Measurements from ENCODE around the gene JADE2. TPM values are rescaled to one million over a fixed set of nuclear protein-coding genes. Genes with fewer than 3 reads are reported as not detected.

The JADE2 gene
- total RNA-seq, 1 donor from 2014 or later = 30.3 TPM

GRCh38 chr5:134543820-134544614 lies 18.5 kb downstream of the JADE2 start:
- Histone ChIP-seq H3K4me3 (ENCODE audit: insufficient read depth, low read depth, low read length) (no peak overlapping the region), H3K27me3 (ENCODE audit: insufficient read depth, low read length) (no peaks in the 10 kb centered on the region), H4K20me1 (ENCODE audit: insufficient read depth, low read length) (peaks cover 4% of the 10 kb centered on the region), H3K27ac (ENCODE audit: low read depth, low read length) (no peak overlapping the region), H3K4me1 (ENCODE audit: insufficient read depth, low read length) (peaks cover 11% of the 10 kb centered on the region), H3K9me3 (ENCODE audit: insufficient read depth, low read depth, low read length) (no peaks in the 10 kb centered on the region), H3K9ac (ENCODE audit: low read length) (no peak overlapping the region), H3K36me3 (ENCODE audit: insufficient read depth, low read length) (no peaks in the 10 kb centered on the region), H3K4me2 (ENCODE audit: low read length) (no peak overlapping the region), H2AFZ (ENCODE audit: low read depth, low read length) (no peak overlapping the region), H3K79me2 (ENCODE audit: insufficient read depth, low read length) (no peaks in the 10 kb centered on the region)
- Mint-ChIP-seq H3K27me3 (ENCODE audit: low read depth, unreplicated experiment) (no peaks in the 10 kb centered on the region), H3K4me3 (ENCODE audit: unreplicated experiment) (no peak overlapping the region), H3K36me3 (ENCODE audit: low read depth, unreplicated experiment) (peaks cover 9% of the 10 kb centered on the region), H3K27ac (ENCODE audit: unreplicated experiment) (no peak overlapping the region), H3K9me3 (ENCODE audit: unreplicated experiment) (no peaks in the 10 kb centered on the region), H3K4me1 (ENCODE audit: low read depth, unreplicated experiment) (peaks cover 2% of the 10 kb centered on the region)
- FAIRE-seq (no peak), DNase-seq (ENCODE audit: low read depth) (no peak)
- TF ChIP-seq EZH2 (IDR thresholded peaks at IDR 0.05; ENCODE audit: insufficient read depth, low read length) (no peak), CTCF (IDR thresholded peaks at IDR 0.05; ENCODE audit: insufficient read depth, low read depth, low read length) (no peak)

GRCh38 chr5:134545070-134545868 lies 19.8 kb downstream of the JADE2 start:
- no peaks in the 10 kb centered on the region for H3K27me3 Mint-ChIP-seq (ENCODE audit: low read depth, unreplicated experiment)
- Histone ChIP-seq H3K4me2 (ENCODE audit: low read length) (no peak overlapping the region), H4K20me1 (ENCODE audit: insufficient read depth, low read length) (peaks cover 4% of the 10 kb centered on the region), H2AFZ (ENCODE audit: low read depth, low read length) (no peak overlapping the region), H3K9ac (ENCODE audit: low read length) (no peak overlapping the region), H3K9me3 (ENCODE audit: insufficient read depth, low read depth, low read length) (no peaks in the 10 kb centered on the region), H3K79me2 (ENCODE audit: insufficient read depth, low read length) (no peaks in the 10 kb centered on the region), H3K27ac (ENCODE audit: low read depth, low read length) (no peak overlapping the region), H3K4me3 (ENCODE audit: insufficient read depth, low read depth, low read length) (no peak overlapping the region), H3K4me1 (ENCODE audit: insufficient read depth, low read length) (peaks cover 20% of the 10 kb centered on the region), H3K27me3 (ENCODE audit: insufficient read depth, low read length) (no peaks in the 10 kb centered on the region), H3K36me3 (ENCODE audit: insufficient read depth, low read length) (no peaks in the 10 kb centered on the region)
- no peak for FAIRE-seq
- H3K4me3 Mint-ChIP-seq (ENCODE audit: unreplicated experiment) = no peak overlapping the region
- DNase-seq (ENCODE audit: low read depth) = no peak
- H3K4me1 Mint-ChIP-seq (ENCODE audit: low read depth, unreplicated experiment) = peaks cover 7% of the 10 kb centered on the region
- H3K27ac Mint-ChIP-seq (ENCODE audit: unreplicated experiment) = no peak overlapping the region
- TF ChIP-seq EZH2 (IDR thresholded peaks at IDR 0.05; ENCODE audit: insufficient read depth, low read length) (no peak), CTCF (IDR thresholded peaks at IDR 0.05; ENCODE audit: insufficient read depth, low read depth, low read length) (no peak)
- peaks cover 8% of the 10 kb centered on the region for H3K36me3 Mint-ChIP-seq (ENCODE audit: low read depth, unreplicated experiment)
- no peaks in the 10 kb centered on the region for H3K9me3 Mint-ChIP-seq (ENCODE audit: unreplicated experiment)
